HG03354 (cell line): ENCODE data around the gene GDNF.
A peak's percentile ranks its signal among the peaks of the same experiment; 100 is the strongest.

ENCODE experiments used
- ATAC-seq: cut with Tn5 transposase; IDR thresholded peaks from one replicate; pipeline ENCODE4 v1.9.1; 2021; ENCODE audit warnings: mild to moderate bottlenecking; ENCODE audit not compliant: unreplicated experiment, poor library complexity, severe bottlenecking

The GDNF gene

GRCh38 chr5:37849641-37850040 lies 9.8 kb upstream of the GDNF start:
- ATAC-seq: no peak

- ATAC-seq: peak; percentile 58
Observed at GRCh38 chr5:37847978-37848425, 8.2 kb upstream of the GDNF start.

GRCh38 chr5:37846786-37847310 lies 7.0 kb upstream of the GDNF start:
- ATAC-seq: no peak

- no peak for ATAC-seq
Observed at GRCh38 chr5:37844009-37844408, 4.2 kb upstream of the GDNF start.

GRCh38 chr5:37842048-37842447 lies 2.2 kb upstream of the GDNF start:
- no peak for ATAC-seq

- no peak for ATAC-seq
Observed at GRCh38 chr5:37841203-37841602, 1.4 kb upstream of the GDNF start.

- ATAC-seq: no peak
Observed at GRCh38 chr5:37840053-37841034, 503 bp upstream of the GDNF start.

GRCh38 chr5:37838933-37839341 lies 904 bp downstream of the GDNF start:
- no peak for ATAC-seq

- no peak for ATAC-seq
Observed at GRCh38 chr5:37838152-37838932, 1.5 kb downstream of the GDNF start.

- peak; percentile 78 for ATAC-seq
Observed at GRCh38 chr5:37837414-37838032, 2.3 kb downstream of the GDNF start.

GRCh38 chr5:37836592-37837413 lies 3.0 kb downstream of the GDNF start:
- peak; percentile 27 for ATAC-seq

GRCh38 chr5:37836235-37836591 lies 3.6 kb downstream of the GDNF start:
- ATAC-seq: no peak

GRCh38 chr5:37835380-37835973 lies 4.4 kb downstream of the GDNF start:
- no peak for ATAC-seq

GRCh38 chr5:37834542-37835379 lies 5.1 kb downstream of the GDNF start:
- ATAC-seq: no peak

GRCh38 chr5:37833990-37834389 lies 5.9 kb downstream of the GDNF start:
- ATAC-seq: no peak

GRCh38 chr5:37831821-37832534 lies 7.9 kb downstream of the GDNF start:
- ATAC-seq: no peak

- ATAC-seq: no peak
Observed at GRCh38 chr5:37830348-37830747, 9.5 kb downstream of the GDNF start.
